H1 (cell line): Measurements from ENCODE around the gene CNTNAP1. TPM values are rescaled to one million over a fixed set of nuclear protein-coding genes. Genes with fewer than 3 reads are reported as not detected.

ENCODE experiments used
- ZNF274 ChIP-seq: IDR thresholded peaks from 2 replicates; pipeline ENCODE4 v1.7.0; 2012; ENCODE audit warnings: low read length, borderline replicate concordance; ENCODE audit errors: extremely low read depth
- polyA plus RNA-seq, 7 experiments: library from polyadenylated mRNA; depleted of rRNA in 3 of 7; stranded (reverse) in 5 of 7; unstranded in 2 of 7; fragments of >200 nt in 5 of 7; fragments of 200-250 nt in 2 of 7; gene quantifications; 1 replicate in 5 of 7; 2 replicates in 1 of 7; 4 replicates in 1 of 7; pipeline versions ENCODE4 v1.2.1 to v1.2.3, GENCODE V29; 2011 to 2013; ENCODE audit warnings: missing spikeins in 2 of 7, mixed read lengths in 2 of 7
- total RNA-seq: library from RNA; stranded (reverse); fragmentation: NEBNext Ultra II Directional; extraction: Animal tissue kit (Norgen Biotek cat#: 25700); gene quantifications from 2 replicates; pipeline ENCODE4 v1.2.1, GENCODE V29; 2021

Gene CNTNAP1
- total and polyA plus RNA-seq, 2 of the 8 experiments (the other 6 are each of a cell fraction or from before 2014, with no cell fraction given) = 4.7 to 10.0 TPM

DNA sequence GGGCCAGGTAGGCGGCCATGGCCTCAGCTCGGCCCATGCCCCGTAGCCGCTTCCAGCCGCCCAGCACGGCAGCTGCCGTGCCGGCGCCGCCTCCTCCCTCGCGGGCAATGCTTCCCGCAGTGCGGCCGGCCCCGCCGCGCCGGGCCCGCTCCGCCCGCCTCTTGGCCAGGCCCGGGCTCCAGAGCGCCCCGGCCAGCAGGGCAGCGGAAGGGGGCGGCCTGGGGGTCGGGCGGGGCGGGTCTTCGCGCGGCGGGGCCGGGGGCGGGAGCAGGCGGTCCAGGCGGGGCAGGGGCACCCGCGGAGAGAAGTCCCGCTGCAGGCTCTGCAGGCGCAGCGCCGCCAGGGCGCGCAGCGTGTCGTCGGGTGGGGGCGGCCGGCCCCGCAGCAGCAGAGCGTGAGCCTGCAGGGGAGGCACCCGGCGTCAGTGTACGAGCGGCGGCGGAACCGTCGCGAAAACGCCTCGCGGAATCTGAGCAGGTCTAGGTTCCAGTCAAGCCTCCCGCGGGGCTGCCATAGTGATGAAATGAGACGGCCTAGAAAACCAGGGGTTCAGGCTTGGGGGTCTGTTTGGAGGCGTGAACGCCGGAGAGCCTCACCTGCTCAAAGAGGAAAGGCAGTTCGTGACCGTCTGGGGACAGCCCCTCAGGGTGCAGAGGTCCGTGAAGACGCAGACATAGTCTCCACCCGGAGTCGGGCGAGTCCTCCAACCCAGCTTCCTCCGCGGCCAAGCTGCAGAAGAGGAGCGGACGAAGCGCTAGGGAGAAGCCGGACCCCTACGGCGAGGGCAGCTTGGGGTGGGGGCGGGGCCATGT lies 12.1 kb upstream of the CNTNAP1 start (continued):
- TF ChIP-seq ZNF274 = no peak
- TF ChIP-seq, all 59 proteins: peak for 4
